ENCODE results near the gene KIN. TPM values are rescaled to one million over a fixed set of nuclear protein-coding genes. Genes with fewer than 3 reads are reported as not detected.
"Not testable (repeated sequence)": the region's sequence is repeated elsewhere in the genome, so short reads cannot be mapped to it uniquely, and the experiment has no call there.

KIN gene
- total RNA-seq, 2 donors from 2014 or later = 10.9 to 11.6 TPM

DNA sequence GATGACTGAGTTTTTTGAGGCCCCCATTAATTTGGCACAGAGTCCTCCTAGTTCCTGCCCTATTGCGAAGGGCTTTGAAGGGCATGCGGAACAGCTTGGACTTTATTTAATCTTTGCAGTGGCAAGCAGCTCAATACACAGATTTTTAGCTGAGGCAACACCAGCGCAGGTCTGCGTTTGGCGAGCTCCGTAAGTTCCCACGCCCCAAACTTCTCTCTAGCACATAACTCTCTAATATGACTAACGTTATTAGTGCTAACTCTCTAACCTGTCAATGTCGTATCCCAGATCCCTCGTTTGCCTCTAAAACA lies 30.1 kb upstream of the KIN start:
- H3K4me1 ChIP-seq = no peaks in the 10 kb centered on the region
- no peaks in the 10 kb centered on the region for H3K27me3 ChIP-seq
- H3K9ac ChIP-seq (ENCODE audit: low read depth in 2 of 2, low read length in 2 of 2) = peak overlapping the region in 1 of 2 donors; percentile 85
- no peak for DNase-seq
- TF ChIP-seq, protein P1, sequence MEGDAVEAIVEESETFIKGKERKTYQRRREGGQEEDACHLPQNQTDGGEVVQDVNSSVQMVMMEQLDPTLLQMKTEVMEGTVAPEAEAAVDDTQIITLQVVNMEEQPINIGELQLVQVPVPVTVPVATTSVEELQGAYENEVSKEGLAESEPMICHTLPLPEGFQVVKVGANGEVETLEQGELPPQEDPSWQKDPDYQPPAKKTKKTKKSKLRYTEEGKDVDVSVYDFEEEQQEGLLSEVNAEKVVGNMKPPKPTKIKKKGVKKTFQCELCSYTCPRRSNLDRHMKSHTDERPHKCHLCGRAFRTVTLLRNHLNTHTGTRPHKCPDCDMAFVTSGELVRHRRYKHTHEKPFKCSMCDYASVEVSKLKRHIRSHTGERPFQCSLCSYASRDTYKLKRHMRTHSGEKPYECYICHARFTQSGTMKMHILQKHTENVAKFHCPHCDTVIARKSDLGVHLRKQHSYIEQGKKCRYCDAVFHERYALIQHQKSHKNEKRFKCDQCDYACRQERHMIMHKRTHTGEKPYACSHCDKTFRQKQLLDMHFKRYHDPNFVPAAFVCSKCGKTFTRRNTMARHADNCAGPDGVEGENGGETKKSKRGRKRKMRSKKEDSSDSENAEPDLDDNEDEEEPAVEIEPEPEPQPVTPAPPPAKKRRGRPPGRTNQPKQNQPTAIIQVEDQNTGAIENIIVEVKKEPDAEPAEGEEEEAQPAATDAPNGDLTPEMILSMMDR (IDR thresholded peaks at IDR 0.05) = no peak
- peak overlapping the region; percentile 80 for H3K4me3 ChIP-seq
- H3K27ac ChIP-seq = no peak overlapping the region
- intact Hi-C loops (cut with DNase I) = loop anchor here (10.0 kb wide), 1 partner anchor 53 kb away; no protein-coding TSS in a partner anchor
- no peaks in the 10 kb centered on the region for H3K9me3 ChIP-seq
- no peaks in the 10 kb centered on the region for H3K36me3 ChIP-seq

DNA sequence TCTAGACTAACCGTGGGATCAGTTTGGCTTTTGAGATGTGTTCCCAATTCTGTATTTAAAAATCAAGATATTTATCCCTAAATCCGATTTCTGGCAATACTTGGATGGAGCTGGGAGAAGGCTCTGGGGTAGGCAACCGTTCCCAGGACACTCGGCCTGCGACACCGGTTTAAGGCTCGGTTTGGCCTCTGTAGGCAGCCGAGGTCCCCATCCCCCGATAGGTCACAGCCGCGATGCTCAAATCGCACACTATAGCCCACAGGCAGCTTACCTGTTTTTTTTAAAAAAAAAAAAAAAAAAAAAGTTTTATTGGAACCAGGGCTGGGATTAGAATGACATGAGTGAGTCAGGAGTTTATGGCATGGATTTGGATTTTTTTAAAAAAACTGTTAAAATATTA lies 29.8 kb upstream of the KIN start:
- Histone ChIP-seq H3K4me3 (peak overlapping the region; percentile 80), H3K27ac (no peak overlapping the region), H3K9me3 (no peaks in the 10 kb centered on the region), H3K4me1 (no peaks in the 10 kb centered on the region), H3K27me3 (no peaks in the 10 kb centered on the region), H3K9ac (ENCODE audit: low read depth in 2 of 2, low read length in 2 of 2) (peak overlapping the region in 1 of 2 donors; percentile 85), H3K36me3 (no peaks in the 10 kb centered on the region)
- intact Hi-C loops (cut with DNase I) = loop anchor here (10.0 kb wide), 1 partner anchor 53 kb away; no protein-coding TSS in a partner anchor
- no peak for DNase-seq
- TF ChIP-seq, protein P1 (IDR thresholded peaks at IDR 0.05) = no peak

DNA sequence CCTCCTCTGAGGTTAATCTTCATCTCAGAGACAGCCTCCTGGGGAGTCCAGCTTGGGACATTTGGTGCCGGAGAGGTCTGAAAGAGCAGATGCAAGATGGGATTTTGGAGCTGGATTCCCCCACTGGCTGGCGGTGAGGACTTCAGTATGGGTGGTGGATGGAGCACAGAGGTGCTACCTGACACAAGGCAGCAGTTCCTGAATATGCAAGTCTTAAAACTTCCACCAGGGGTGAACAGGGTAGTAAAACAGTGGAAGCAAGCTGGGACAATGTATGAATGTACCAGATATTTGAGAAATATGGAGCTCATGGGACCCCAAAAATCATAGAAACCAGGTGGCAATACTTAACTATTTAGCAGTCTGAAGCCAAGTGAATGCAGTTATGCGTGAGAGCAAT lies 25.7 kb upstream of the KIN start:
- Histone ChIP-seq H3K36me3 (no peaks in the 10 kb centered on the region), H3K4me3 (no peak overlapping the region), H3K27ac (no peak overlapping the region), H3K27me3 (no peaks in the 10 kb centered on the region), H3K4me1 (no peaks in the 10 kb centered on the region), H3K9ac (ENCODE audit: low read depth in 2 of 2, low read length in 2 of 2) (no peak overlapping the region), H3K9me3 (no peaks in the 10 kb centered on the region)
- DNase-seq = no peak
- TF ChIP-seq, protein P1 (IDR thresholded peaks at IDR 0.05) = no peak
- intact Hi-C loops (cut with DNase I) = loop anchor here (10.0 kb wide), 1 partner anchor 49 kb away; no protein-coding TSS in a partner anchor

DNA sequence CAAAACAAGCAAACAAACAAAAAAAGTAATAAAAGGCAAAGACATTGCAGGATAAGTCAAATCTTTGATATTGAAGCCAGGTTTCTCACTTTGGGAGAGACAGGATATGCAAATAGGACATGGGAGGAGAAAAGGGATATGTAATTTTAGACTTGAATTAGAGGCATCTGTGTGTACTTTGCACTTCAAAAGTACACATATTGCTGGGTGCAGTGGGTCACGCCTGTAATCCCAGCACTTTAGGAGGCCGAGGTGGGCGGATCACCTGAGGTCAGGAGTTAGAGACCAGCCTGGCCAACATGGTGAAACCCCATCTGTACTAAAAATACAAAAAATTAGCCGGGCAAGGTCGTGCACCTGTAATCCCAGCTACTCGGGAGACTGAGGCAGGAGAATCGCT lies 23.9 kb upstream of the KIN start:
- DNase-seq = peak; percentile 32
- H3K4me3 ChIP-seq = not testable (repeated sequence)

DNA sequence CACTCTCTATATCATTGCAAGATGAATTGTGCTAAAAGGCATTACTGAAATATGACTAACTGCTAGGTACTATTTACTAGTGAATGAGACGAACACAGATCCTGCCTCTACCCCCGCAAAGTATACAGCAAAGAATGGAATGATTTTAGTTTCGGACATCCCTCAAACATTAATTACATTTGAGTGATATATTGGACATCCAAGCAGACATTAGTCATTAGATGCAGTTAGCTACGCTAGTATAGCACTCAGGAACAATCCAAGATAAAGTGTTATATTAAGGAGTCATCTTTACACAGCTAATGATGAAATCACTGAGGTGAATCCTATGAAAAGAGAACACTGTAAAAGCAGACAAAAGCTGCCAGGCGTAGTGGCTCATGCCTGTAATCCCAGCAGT lies 23.2 kb upstream of the KIN start:
- Histone ChIP-seq H3K4me1 (no peaks in the 10 kb centered on the region), H3K9ac (ENCODE audit: low read depth in 2 of 2, low read length in 2 of 2) (no peak overlapping the region), H3K36me3 (no peaks in the 10 kb centered on the region), H3K27me3 (no peaks in the 10 kb centered on the region), H3K27ac (no peak overlapping the region), H3K9me3 (no peaks in the 10 kb centered on the region), H3K4me3 (no peak overlapping the region)
- TF ChIP-seq, protein P1 (IDR thresholded peaks at IDR 0.05) = no peak
- intact Hi-C loops (cut with DNase I) = loop anchor here (10.0 kb wide), 1 partner anchor 46 kb away; no protein-coding TSS in a partner anchor
- DNase-seq = no peak

More for the DNA sequence above, 23.9 kb upstream of the KIN start:
- not testable (repeated sequence) for H3K27me3 ChIP-seq; H3K27ac ChIP-seq; H3K4me1 ChIP-seq; H3K9me3 ChIP-seq; H3K36me3 ChIP-seq; H3K9ac ChIP-seq (ENCODE audit: low read depth in 2 of 2, low read length in 2 of 2)
- intact Hi-C loops (cut with DNase I) = loop anchor here (10.0 kb wide), 1 partner anchor 47 kb away; no protein-coding TSS in a partner anchor

DNA sequence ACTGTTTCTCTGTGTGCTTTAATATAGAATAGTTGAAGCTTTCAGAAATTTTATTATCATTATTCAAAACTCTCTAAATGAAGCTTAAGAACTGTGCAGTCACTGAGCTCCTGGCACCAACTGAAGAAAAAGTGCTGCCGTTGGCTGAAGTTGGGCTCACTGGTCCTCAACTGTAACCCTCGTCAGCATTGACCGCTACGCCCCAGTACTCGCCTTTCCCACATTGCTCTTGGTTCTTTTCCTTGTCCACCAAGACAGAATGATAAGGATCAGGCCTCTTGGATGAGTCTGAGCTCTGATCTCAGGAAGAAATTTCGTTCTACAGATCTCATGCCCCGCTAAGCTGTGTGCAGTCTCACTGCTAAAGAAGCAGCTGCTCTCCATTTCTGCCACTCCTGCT lies 22.6 kb upstream of the KIN start:
- H3K27ac ChIP-seq = no peak overlapping the region

More for the DNA sequence above, 22.6 kb upstream of the KIN start:
- intact Hi-C loops (cut with DNase I) = loop anchor here (10.0 kb wide), 1 partner anchor 46 kb away; no protein-coding TSS in a partner anchor
- H3K9ac ChIP-seq (ENCODE audit: low read depth in 2 of 2, low read length in 2 of 2) = no peak overlapping the region
- no peaks in the 10 kb centered on the region for H3K9me3 ChIP-seq
- no peaks in the 10 kb centered on the region for H3K4me1 ChIP-seq
- DNase-seq = no peak
- no peaks in the 10 kb centered on the region for H3K27me3 ChIP-seq
- H3K4me3 ChIP-seq = no peak overlapping the region
- TF ChIP-seq, protein P1 (IDR thresholded peaks at IDR 0.05) = no peak
- H3K36me3 ChIP-seq = peaks cover 5% of the 10 kb centered on the region
